Gastrocnemius medialis (tissue), 4 donors: Measurements from ENCODE around the gene COL2A1.

ENCODE experiments used
- POLR2A ChIP-seq, 2 donors: fragments of 450-650 bp; IDR thresholded peaks; one replicate each; pipeline ENCODE4 v1.6.1; 2017; ENCODE audit warnings: antibody characterized with exemption in 2 of 2, mild to moderate bottlenecking in 2 of 2, moderate library complexity in 2 of 2
- TF ChIP-seq, protein P1 (sequence below), 5 experiments: fragments of 450-650 bp in 3 of 5; fragments of 200-600 bp in 2 of 5; sonication (generic) in 2 of 5; IDR thresholded peaks in 4 of 5; conservative IDR thresholded peaks in 1 of 5; 1 replicate in 4 of 5; 2 replicates in 1 of 5; pipeline ENCODE4 v1.5.1; 2016 to 2019; ENCODE audit warnings: antibody characterized with exemption in 5 of 5, mild to moderate bottlenecking in 3 of 5, moderate library complexity in 3 of 5

DNA sequence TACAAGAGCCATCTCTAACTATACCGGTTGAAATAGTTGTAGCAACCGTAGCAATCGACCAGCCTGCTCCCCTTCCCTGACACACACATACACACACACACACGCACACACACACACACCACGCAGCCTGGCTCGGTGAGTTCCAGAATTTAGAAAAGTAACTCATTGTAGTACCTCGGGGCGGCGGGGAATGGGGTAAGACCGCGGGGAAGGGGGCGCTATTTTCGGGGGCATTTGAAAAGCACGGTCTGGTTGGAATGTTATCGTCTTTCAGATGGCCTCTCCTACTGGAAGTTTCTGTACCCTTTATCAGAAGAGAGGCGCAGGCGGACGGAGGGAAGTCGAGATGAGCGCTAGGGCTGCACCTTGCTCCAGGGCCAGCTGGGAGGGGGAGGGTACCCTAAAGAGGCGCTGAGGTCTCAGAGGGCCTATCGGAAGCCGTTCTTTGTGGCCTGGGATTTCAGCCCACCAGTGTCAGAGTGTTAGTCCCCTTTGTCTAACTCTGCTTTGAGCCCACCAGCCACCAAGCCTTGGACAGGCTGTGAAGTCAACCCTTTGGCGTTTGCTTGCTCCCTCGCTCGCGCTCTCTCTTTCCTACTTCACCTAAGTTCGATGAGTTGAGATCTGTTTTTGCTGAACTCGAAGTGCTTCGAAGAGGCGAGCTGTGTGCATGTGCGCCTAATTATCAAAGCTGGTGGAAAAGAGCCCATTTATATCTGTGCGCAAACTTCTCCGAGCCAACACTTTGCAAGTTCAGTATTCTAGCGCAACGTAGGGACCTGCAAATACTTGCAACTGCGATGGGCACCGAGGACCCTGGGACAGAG is 837 bp downstream of the COL2A1 start:
- TF ChIP-seq, protein P1, sequence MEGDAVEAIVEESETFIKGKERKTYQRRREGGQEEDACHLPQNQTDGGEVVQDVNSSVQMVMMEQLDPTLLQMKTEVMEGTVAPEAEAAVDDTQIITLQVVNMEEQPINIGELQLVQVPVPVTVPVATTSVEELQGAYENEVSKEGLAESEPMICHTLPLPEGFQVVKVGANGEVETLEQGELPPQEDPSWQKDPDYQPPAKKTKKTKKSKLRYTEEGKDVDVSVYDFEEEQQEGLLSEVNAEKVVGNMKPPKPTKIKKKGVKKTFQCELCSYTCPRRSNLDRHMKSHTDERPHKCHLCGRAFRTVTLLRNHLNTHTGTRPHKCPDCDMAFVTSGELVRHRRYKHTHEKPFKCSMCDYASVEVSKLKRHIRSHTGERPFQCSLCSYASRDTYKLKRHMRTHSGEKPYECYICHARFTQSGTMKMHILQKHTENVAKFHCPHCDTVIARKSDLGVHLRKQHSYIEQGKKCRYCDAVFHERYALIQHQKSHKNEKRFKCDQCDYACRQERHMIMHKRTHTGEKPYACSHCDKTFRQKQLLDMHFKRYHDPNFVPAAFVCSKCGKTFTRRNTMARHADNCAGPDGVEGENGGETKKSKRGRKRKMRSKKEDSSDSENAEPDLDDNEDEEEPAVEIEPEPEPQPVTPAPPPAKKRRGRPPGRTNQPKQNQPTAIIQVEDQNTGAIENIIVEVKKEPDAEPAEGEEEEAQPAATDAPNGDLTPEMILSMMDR (IDR thresholded peaks at IDR 0.05 in 4 of 5, conservative IDR thresholded peaks at IDR 0.05 in 1 of 5) = no peak
- TF ChIP-seq POLR2A (IDR thresholded peaks at IDR 0.05) = no peak
